PFSK-1 (cell line): ENCODE results near the gene RCSD1.

Experiments
- FOXP2 ChIP-seq: optimal IDR thresholded peaks from 2 replicates; pipeline ENCODE3; 2011; ENCODE audit warnings: borderline replicate concordance, control low read depth, inconsistent platforms; ENCODE audit not compliant: insufficient read depth; ENCODE audit errors: extremely low read length, extremely low read depth
- POLR2AphosphoS5 ChIP-seq: IDR thresholded peaks from 2 replicates; pipeline ENCODE4 v1.6.1; 2012; ENCODE audit warnings: low read depth, mild to moderate bottlenecking, control low read depth, low read length, moderate library complexity
- SIN3A ChIP-seq: IDR thresholded peaks from 2 replicates; pipeline ENCODE4 v1.6.1; 2012; ENCODE audit warnings: mild to moderate bottlenecking, low read length, moderate library complexity, borderline replicate concordance; ENCODE audit not compliant: insufficient read depth
- TAF1 ChIP-seq: IDR thresholded peaks from 2 replicates; pipeline ENCODE4 v1.6.1; 2012; ENCODE audit warnings: low read length, control low read depth, borderline replicate concordance; ENCODE audit not compliant: insufficient read depth
- TF ChIP-seq, protein P1 (sequence below), 2 experiments: IDR thresholded peaks; 2 replicates each; pipeline versions ENCODE4 v1.6.1 to v1.8.0; 2011 to 2012; ENCODE audit warnings: low read depth in 2 of 2, low read length in 2 of 2, control low read depth in 1 of 2, inconsistent platforms in 1 of 2, mild to moderate bottlenecking in 1 of 2, moderate library complexity in 1 of 2; ENCODE audit not compliant: insufficient read depth in 1 of 2

The RCSD1 gene

DNA sequence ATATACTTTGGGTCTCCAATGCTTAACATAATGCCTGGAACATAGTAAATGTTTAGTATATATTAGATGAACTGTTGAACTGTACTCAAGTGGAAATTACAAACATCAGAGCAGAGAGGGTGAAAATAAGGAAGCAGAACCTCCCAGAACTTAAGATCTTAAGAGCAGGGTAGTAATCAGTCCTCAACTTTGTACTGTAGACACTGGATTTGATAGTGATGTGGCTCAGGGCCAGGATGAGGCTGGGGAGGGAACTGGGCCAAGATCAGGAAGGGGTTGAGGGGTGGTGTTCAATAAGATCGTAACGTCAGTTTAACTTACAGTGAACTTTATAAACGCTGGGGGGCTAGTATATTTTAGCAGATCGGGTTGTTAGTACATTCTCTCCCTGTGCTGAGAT is 107.1 kb downstream of the RCSD1 start:
- TF ChIP-seq TAF1 (no peak), FOXP2 (no peak), POLR2AphosphoS5 (no peak), SIN3A (no peak)
- TF ChIP-seq, protein P1, sequence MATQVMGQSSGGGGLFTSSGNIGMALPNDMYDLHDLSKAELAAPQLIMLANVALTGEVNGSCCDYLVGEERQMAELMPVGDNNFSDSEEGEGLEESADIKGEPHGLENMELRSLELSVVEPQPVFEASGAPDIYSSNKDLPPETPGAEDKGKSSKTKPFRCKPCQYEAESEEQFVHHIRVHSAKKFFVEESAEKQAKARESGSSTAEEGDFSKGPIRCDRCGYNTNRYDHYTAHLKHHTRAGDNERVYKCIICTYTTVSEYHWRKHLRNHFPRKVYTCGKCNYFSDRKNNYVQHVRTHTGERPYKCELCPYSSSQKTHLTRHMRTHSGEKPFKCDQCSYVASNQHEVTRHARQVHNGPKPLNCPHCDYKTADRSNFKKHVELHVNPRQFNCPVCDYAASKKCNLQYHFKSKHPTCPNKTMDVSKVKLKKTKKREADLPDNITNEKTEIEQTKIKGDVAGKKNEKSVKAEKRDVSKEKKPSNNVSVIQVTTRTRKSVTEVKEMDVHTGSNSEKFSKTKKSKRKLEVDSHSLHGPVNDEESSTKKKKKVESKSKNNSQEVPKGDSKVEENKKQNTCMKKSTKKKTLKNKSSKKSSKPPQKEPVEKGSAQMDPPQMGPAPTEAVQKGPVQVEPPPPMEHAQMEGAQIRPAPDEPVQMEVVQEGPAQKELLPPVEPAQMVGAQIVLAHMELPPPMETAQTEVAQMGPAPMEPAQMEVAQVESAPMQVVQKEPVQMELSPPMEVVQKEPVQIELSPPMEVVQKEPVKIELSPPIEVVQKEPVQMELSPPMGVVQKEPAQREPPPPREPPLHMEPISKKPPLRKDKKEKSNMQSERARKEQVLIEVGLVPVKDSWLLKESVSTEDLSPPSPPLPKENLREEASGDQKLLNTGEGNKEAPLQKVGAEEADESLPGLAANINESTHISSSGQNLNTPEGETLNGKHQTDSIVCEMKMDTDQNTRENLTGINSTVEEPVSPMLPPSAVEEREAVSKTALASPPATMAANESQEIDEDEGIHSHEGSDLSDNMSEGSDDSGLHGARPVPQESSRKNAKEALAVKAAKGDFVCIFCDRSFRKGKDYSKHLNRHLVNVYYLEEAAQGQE (IDR thresholded peaks at IDR 0.05; ENCODE audit: insufficient read depth in 1 of 2, low read depth in 2 of 2, low read length in 2 of 2): no peak

DNA sequence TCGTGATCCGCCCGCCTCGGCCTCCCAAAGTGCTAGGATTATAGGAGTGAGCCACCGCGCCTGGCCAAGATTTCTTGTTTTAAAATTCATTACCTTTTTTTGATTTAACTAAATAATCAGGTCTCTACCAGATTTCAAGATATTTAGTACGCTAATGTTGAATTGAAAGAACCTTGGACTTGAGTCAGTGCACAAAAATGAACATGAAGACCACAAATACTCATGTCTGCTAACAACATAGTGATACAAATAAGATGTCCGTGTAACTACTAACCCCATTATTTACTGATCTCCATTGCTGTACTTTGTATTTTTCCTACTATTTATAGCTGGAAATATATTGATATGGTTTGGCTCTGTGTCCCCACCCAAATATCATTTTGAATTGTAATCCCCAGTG is 108.1 kb downstream of the RCSD1 start:
- no peak for TF ChIP-seq SIN3A
- no peak for TF ChIP-seq POLR2AphosphoS5
- no peak for TF ChIP-seq FOXP2
- TF ChIP-seq, protein P1 (IDR thresholded peaks at IDR 0.05; ENCODE audit: insufficient read depth in 1 of 2, low read depth in 2 of 2, low read length in 2 of 2): no peak
- TF ChIP-seq TAF1: no peak

DNA sequence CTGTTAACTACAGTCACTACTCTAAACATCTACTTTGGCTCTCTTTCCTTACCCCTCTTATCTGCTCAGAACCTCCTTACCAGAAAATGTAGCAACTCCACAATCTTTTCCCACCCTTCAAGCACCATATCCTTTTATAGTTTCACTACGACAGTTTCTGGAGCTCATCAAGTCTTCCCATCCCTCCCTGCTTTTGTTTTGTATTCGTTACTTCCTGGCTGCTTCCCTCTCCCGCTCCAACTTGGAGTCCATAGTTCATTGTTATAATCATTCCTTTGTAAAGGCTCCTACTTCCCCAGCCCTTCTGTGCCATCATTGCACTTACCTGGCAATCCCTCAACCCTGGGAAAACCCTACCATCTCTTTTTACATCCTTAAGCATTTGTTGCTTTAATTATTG is 109.7 kb downstream of the RCSD1 start:
- TF ChIP-seq, protein P1 (IDR thresholded peaks at IDR 0.05; ENCODE audit: insufficient read depth in 1 of 2, low read depth in 2 of 2, low read length in 2 of 2): no peak
- TF ChIP-seq FOXP2 (no peak), SIN3A (no peak), POLR2AphosphoS5 (no peak), TAF1 (no peak)

DNA sequence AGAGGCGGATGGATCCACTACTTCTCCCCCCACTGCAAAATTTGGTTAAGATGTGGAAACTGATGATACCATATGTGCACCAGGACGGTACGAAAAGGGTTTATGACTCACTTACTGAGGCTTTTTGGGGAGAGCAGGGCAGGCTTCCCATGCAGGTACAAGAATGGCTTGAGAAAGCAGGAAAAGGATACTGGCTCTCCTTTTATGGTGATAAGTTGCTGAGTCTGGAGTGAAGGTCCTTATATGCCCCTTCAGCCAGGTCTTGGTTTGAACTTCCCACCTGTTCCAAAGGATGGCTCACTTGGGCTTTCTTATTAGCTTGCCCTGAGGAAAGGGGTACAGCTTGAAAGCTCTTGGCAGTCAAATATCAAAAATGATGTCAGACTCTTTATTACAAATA is 114.9 kb downstream of the RCSD1 start:
- TF ChIP-seq TAF1 (no peak), POLR2AphosphoS5 (no peak), SIN3A (no peak), FOXP2 (no peak)
- TF ChIP-seq, protein P1 (IDR thresholded peaks at IDR 0.05; ENCODE audit: insufficient read depth in 1 of 2, low read depth in 2 of 2, low read length in 2 of 2): no peak

DNA sequence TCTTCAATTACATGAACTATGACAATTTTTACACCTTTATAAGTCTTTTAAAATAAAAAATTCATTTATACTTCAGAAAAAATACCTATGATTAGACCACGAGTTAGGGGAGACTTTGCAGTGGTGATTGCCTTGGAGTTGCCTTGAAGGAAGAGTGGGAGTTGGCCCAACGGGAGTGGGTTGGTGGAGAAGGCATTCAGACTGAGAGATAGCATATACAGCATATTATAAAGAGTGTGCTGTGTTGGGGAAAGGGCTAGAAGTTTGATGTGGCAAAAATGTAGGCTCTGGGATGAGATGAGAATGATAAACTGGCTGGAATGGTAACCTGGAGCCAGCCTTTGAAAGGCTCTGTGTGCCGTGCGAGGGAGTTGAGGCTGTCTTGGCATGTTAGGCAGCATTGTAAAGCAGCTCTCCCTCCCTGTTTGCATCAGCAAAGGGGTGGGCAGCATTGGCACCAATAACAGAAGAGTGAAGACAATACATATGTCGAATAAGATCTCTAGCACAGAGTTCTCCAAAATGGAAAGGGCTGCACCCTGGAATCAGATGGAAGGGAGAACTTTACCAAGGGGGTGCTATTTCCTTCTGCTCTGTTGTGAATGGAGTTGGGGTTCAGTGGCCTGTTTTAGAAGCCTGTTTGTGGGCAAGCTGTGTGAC is 116.1 kb downstream of the RCSD1 start:
- TF ChIP-seq, protein P1 (IDR thresholded peaks at IDR 0.05; ENCODE audit: insufficient read depth in 1 of 2, low read depth in 2 of 2, low read length in 2 of 2): no peak
- TF ChIP-seq TAF1 (no peak), SIN3A (no peak), POLR2AphosphoS5 (no peak), FOXP2 (no peak)
